Left forelimb (tissue), 1 donor: ENCODE data around the gene P4HB.
"Not testable (repeated sequence)": the region's sequence is repeated elsewhere in the genome, so short reads cannot be mapped to it uniquely, and the experiment has no call there.

Experiments
- DNase-seq: peaks from one replicate; pipeline ENCODE4 v3.0.0-alpha.2; 2018; ENCODE audit warnings: low spot score

The P4HB gene

GRCh38 chr17:81845881-81846742, 14.2 kb downstream of the P4HB start:
- no peak for DNase-seq

DNA sequence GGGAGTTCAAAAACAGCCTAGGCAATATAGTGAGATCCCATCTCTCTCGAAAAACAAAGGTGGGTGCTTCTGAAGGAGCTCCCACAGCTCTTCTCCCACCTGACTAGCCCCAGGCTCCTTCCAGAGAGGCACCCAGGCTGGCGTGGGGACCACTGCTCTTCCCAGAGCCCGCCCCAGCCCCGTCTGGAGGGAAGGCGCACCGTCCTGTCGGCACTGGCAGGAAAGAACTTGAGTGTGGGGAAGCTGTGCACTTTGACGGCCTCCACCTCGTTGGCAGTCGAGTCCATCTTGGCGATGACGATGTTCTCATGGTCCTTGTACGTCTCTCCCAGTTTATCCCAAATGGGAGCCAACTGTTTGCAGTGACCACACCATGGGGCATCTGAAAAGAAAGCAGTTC, 15.0 kb downstream of the P4HB start:
- no peak for DNase-seq

- no peak for DNase-seq
Measured at GRCh38 chr17:81844887-81845286, 15.4 kb downstream of the P4HB start.

DNA sequence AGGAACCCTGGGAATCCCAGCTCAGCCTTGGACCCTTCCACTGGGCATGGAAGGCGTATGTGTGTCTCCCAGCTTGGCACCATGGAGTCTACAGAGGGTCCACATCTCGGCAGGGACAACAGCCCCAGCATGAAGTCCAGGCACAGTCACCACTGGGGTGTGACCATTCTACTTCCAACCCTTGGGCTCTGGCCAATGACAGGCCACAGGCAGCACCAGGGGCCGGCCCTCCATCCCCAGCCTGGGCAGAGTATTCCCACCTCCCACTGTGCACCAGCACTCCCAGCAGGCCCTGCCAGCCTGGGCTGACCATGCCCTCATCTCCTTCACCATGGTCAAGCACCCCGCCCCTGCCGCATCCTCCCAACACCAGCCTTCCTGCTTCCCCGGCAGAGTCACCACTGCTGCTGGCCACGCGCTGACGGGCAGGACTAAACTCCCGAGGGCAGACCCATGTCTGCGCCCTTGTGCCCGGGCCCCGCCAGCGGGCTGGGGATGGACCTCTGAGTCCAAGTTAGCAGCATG, 15.9 kb downstream of the P4HB start:
- no peak for DNase-seq

- no peak for DNase-seq
Measured at GRCh38 chr17:81843713-81844326, 16.5 kb downstream of the P4HB start.

DNA sequence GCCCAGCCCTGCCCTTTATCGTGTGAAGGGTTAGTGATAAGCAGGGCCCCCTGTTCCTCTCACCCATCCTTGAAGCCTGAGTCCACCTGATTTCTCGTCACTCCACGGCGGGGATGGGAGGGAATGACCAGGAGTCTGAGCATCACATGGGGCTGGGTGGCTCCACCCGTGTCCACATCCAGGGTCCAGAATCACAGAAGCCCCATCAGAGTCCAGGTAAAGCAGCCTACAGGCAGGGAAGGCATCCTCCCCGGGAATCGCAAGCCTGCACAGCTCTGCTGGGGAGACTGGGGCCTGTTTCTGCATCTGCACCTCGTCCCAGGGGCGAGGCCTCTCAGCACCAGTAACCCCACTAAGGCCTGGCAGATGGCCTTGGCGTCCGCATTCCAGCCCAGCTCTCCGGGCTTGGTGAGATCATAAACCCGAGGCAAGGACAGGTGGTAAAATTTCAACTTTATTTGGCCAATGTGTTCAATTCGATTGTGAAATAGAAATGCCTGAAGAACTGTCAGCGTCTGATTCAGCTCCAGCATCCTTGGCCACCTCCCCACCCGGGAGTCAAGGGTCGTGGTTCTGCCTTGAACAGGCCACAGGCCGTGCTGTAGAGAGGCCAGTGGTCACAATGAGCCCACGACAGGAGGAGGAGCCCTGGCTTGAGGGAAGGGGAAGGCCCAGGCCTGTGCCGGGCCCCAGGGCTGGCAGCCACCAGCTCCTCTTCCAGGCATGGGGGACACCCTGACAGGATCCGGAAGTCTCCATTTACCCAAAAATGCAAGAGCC, 17.4 kb downstream of the P4HB start:
- no peak for DNase-seq

DNA sequence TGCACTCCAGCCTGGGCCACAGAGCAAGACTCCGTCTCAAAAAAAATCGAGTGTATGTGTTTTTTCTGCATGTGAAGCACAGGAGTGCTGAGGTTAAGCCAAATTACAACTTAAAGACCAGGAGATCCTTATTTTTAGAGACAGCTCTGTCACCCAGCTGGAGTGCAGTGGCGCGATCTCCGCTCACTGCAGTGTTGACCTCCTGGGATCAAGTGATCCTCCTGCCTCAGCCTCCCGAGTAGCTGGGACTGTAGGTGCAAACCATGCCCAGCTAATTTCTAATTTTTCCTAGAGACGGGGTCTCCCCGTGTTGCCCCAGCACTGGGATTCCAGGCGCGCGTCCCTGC, 18.0 kb downstream of the P4HB start:
- no peak for DNase-seq

DNA sequence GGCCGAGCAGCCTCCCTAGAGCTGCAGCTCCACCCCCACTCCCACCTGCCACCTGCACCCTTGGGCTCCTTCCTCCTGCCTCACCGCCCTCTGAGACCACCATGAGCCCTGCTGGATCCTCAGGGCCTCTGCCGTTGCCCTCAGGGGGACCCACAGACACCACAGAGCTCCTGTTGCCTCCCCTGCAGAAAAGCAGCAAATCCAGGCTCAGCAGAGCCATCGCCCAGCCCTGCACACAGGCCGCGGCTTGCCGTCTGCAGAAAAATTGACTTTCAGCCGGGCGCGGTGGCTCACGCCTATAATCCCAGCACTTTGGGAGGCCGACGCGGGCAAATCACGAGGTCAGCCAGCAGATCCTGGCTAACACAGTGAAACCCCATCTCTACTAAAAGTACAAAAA, 18.5 kb downstream of the P4HB start:
- DNase-seq: no peak

- DNase-seq: no peak
Measured at GRCh38 chr17:81840826-81841778, 19.2 kb downstream of the P4HB start.

- not testable (repeated sequence) for DNase-seq
Measured at GRCh38 chr17:81840059-81840458, 20.3 kb downstream of the P4HB start.

- no peak for DNase-seq
Measured at GRCh38 chr17:81839301-81839700, 21.0 kb downstream of the P4HB start.

- DNase-seq: no peak
Measured at GRCh38 chr17:81838753-81839255, 21.5 kb downstream of the P4HB start.

GRCh38 chr17:81837641-81838040, 22.7 kb downstream of the P4HB start:
- DNase-seq: no peak

DNA sequence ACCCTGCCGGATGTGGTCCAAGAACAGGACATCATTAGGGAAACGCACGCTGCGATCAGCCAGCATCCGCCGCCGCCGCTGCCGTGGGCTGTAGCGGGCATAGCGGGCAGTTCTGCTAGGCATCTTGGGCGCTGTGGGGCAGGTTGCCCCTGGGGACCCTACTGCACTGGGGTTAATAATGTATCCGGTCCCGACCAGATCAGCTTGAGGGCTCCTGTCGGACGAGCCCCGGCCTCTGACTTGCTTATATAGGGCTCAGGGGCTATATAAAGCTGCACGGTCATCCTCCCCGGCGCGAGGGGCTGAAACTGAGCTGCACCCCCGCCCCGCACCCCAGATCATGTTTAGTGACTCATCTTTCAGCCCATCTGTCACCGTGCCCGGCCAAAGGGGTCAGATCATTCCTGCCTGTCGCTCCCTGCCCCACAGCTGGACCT, 25.5 kb downstream of the P4HB start, which contains the start of gene PPP1R27:
Gene PPP1R27, minus strand, starts transcription at position 220 of the 437 bp plus-strand sequence. Its CDS starts 97 bp downstream, at position 123.
- no peak for DNase-seq

DNA sequence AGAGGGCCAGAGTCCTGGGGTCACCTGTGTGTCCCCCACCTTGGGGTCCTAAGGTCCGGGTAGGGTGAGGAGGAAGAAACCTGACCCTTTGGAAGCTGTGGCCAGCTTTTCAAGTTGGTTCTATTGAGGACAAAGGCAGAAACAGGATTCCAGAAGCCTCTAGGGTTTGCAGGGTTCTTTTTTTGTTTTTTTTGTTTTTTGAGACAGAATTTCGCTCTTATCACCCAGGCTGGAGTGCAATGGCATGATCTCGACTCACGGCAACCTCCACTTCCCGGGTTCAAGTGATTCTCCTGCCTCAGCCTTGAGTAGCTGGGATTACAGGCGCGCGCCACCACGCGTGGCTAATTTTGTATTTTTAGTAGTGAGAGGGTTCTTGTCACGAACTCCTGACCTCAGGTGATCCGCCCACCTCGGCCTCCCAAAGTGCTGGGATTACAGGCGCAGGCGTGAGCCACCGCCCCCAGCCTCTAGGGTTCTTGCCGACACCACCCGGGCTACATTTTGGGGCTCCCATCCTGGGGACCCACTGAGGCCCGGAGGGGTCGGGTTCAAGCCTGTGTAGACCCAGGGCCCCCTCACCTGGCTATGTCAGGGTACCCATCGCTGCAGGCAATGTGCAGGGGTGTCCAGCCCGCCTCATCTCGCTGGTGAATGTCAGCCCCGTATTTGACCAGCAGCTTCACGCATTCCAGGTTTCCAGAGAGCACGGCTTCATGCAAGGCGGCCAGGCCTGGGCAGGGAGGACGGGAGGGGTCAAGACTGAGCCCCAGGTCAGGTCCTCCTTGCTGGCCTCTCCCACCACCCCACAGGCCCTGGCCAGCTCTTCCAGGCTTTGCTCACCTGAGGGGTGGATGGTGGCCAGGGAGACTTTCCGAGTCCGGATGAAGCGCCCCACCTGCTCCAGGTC, 26.2 kb downstream of the P4HB start:
- DNase-seq: no peak

GRCh38 chr17:81833160-81833920, 27.0 kb downstream of the P4HB start, which contains the start of gene MCRIP1:
Gene MCRIP1, minus strand, starts transcription at chr17:81833291. Its CDS starts 8,785 bp downstream, at chr17:81824506.
- DNase-seq: peak; percentile 96

GRCh38 chr17:81832608-81833159, 27.7 kb downstream of the P4HB start:
- DNase-seq: no peak

- no peak for DNase-seq
Measured at GRCh38 chr17:81831957-81832607, 28.3 kb downstream of the P4HB start.
